ENCODE measurements around the gene BANF1.

DNA sequence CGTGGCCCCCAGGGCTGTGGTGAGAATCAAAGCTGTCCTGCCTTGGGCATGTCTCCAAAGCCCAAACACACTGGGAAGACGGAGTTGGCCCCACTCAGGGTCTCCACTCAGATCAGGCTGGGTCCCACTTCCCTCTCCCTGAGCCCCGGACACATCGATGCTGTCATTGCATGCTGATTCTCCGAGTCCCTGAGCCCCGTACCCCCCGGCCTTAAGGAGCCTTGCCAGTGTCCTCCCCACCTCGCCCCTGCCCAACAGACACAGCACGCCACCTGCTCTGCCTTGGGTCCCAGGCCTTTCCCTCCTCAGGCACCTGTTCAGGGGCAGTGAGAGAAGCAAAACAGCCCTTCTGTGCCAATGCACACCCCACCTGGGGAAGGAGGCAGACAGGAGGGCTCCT lies 15.0 kb upstream of the BANF1 start:
- TF ChIP-seq, protein P1, sequence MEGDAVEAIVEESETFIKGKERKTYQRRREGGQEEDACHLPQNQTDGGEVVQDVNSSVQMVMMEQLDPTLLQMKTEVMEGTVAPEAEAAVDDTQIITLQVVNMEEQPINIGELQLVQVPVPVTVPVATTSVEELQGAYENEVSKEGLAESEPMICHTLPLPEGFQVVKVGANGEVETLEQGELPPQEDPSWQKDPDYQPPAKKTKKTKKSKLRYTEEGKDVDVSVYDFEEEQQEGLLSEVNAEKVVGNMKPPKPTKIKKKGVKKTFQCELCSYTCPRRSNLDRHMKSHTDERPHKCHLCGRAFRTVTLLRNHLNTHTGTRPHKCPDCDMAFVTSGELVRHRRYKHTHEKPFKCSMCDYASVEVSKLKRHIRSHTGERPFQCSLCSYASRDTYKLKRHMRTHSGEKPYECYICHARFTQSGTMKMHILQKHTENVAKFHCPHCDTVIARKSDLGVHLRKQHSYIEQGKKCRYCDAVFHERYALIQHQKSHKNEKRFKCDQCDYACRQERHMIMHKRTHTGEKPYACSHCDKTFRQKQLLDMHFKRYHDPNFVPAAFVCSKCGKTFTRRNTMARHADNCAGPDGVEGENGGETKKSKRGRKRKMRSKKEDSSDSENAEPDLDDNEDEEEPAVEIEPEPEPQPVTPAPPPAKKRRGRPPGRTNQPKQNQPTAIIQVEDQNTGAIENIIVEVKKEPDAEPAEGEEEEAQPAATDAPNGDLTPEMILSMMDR (IDR thresholded peaks at IDR 0.05) = no peak
- TF ChIP-seq POLR2A (IDR thresholded peaks at IDR 0.05) (no peak), EP300 (IDR thresholded peaks at IDR 0.05) (no peak)

All from suprapubic skin (tissue), 3 donors.